ENCODE data around the gene PSMG1.
"Not testable (repeated sequence)": the region's sequence is repeated elsewhere in the genome, so short reads cannot be mapped to it uniquely, and the experiment has no call there.

Gene PSMG1

GRCh38 chr21:39148975-39149374 is 34.3 kb downstream of the PSMG1 start:
- H3K9me3 ChIP-seq (ENCODE audit: control insufficient read depth, low read length) = no peaks in the 10 kb centered on the region
- H3K27me3 ChIP-seq (replicated peaks; ENCODE audit: control insufficient read depth, insufficient read depth, low read length, poor library complexity, severe bottlenecking) = no peaks in the 10 kb centered on the region
- H3K27ac ChIP-seq (ENCODE audit: insufficient read depth, low read length, poor library complexity, severe bottlenecking) = no peak overlapping the region
- no peak overlapping the region for H3K4me3 ChIP-seq (ENCODE audit: insufficient read depth, low read depth, low read length, poor library complexity, severe bottlenecking)
- H3K36me3 ChIP-seq (ENCODE audit: control insufficient read depth, insufficient read depth, low read length) = no peaks in the 10 kb centered on the region
- DNase-seq = no peak
- no peaks in the 10 kb centered on the region for H3K4me1 ChIP-seq (ENCODE audit: control insufficient read depth, insufficient read depth, low read length, poor library complexity, severe bottlenecking)

- no peaks in the 10 kb centered on the region for H3K4me1 ChIP-seq (ENCODE audit: control insufficient read depth, insufficient read depth, low read length, poor library complexity, severe bottlenecking)
- H3K4me3 ChIP-seq (ENCODE audit: insufficient read depth, low read depth, low read length, poor library complexity, severe bottlenecking) = no peak overlapping the region
- no peaks in the 10 kb centered on the region for H3K36me3 ChIP-seq (ENCODE audit: control insufficient read depth, insufficient read depth, low read length)
- no peak overlapping the region for H3K27ac ChIP-seq (ENCODE audit: insufficient read depth, low read length, poor library complexity, severe bottlenecking)
- DNase-seq = no peak
- H3K27me3 ChIP-seq (replicated peaks; ENCODE audit: control insufficient read depth, insufficient read depth, low read length, poor library complexity, severe bottlenecking) = no peaks in the 10 kb centered on the region
- H3K9me3 ChIP-seq (ENCODE audit: control insufficient read depth, low read length) = no peaks in the 10 kb centered on the region
Measured at GRCh38 chr21:39144191-39144590, 39.1 kb downstream of the PSMG1 start.

GRCh38 chr21:39142972-39143371 is 40.3 kb downstream of the PSMG1 start:
- no peak overlapping the region for H3K27ac ChIP-seq (ENCODE audit: insufficient read depth, low read length, poor library complexity, severe bottlenecking)
- no peaks in the 10 kb centered on the region for H3K36me3 ChIP-seq (ENCODE audit: control insufficient read depth, insufficient read depth, low read length)
- no peak for DNase-seq
- H3K9me3 ChIP-seq (ENCODE audit: control insufficient read depth, low read length) = no peaks in the 10 kb centered on the region
- H3K4me3 ChIP-seq (ENCODE audit: insufficient read depth, low read depth, low read length, poor library complexity, severe bottlenecking) = no peak overlapping the region
- no peaks in the 10 kb centered on the region for H3K27me3 ChIP-seq (replicated peaks; ENCODE audit: control insufficient read depth, insufficient read depth, low read length, poor library complexity, severe bottlenecking)
- no peaks in the 10 kb centered on the region for H3K4me1 ChIP-seq (ENCODE audit: control insufficient read depth, insufficient read depth, low read length, poor library complexity, severe bottlenecking)

GRCh38 chr21:39141502-39141901 is 41.7 kb downstream of the PSMG1 start:
- no peaks in the 10 kb centered on the region for H3K27me3 ChIP-seq (replicated peaks; ENCODE audit: control insufficient read depth, insufficient read depth, low read length, poor library complexity, severe bottlenecking)
- no peaks in the 10 kb centered on the region for H3K4me1 ChIP-seq (ENCODE audit: control insufficient read depth, insufficient read depth, low read length, poor library complexity, severe bottlenecking)
- H3K9me3 ChIP-seq (ENCODE audit: control insufficient read depth, low read length) = no peaks in the 10 kb centered on the region
- no peaks in the 10 kb centered on the region for H3K36me3 ChIP-seq (ENCODE audit: control insufficient read depth, insufficient read depth, low read length)
- H3K4me3 ChIP-seq (ENCODE audit: insufficient read depth, low read depth, low read length, poor library complexity, severe bottlenecking) = no peak overlapping the region
- no peak for DNase-seq
- no peak overlapping the region for H3K27ac ChIP-seq (ENCODE audit: insufficient read depth, low read length, poor library complexity, severe bottlenecking)

- DNase-seq = no peak
- Histone ChIP-seq H3K4me3 (ENCODE audit: insufficient read depth, low read depth, low read length, poor library complexity, severe bottlenecking) (no peak overlapping the region), H3K4me1 (ENCODE audit: control insufficient read depth, insufficient read depth, low read length, poor library complexity, severe bottlenecking) (no peaks in the 10 kb centered on the region), H3K27me3 (replicated peaks; ENCODE audit: control insufficient read depth, insufficient read depth, low read length, poor library complexity, severe bottlenecking) (no peaks in the 10 kb centered on the region), H3K36me3 (ENCODE audit: control insufficient read depth, insufficient read depth, low read length) (no peaks in the 10 kb centered on the region), H3K27ac (ENCODE audit: insufficient read depth, low read length, poor library complexity, severe bottlenecking) (no peak overlapping the region), H3K9me3 (ENCODE audit: control insufficient read depth, low read length) (no peaks in the 10 kb centered on the region)
Measured at GRCh38 chr21:39137248-39138178, 45.7 kb downstream of the PSMG1 start.

GRCh38 chr21:39136711-39137110 is 46.5 kb downstream of the PSMG1 start:
- Histone ChIP-seq H3K27ac (ENCODE audit: insufficient read depth, low read length, poor library complexity, severe bottlenecking) (no peak overlapping the region), H3K4me3 (ENCODE audit: insufficient read depth, low read depth, low read length, poor library complexity, severe bottlenecking) (no peak overlapping the region), H3K36me3 (ENCODE audit: control insufficient read depth, insufficient read depth, low read length) (no peaks in the 10 kb centered on the region), H3K4me1 (ENCODE audit: control insufficient read depth, insufficient read depth, low read length, poor library complexity, severe bottlenecking) (no peaks in the 10 kb centered on the region), H3K9me3 (ENCODE audit: control insufficient read depth, low read length) (no peaks in the 10 kb centered on the region), H3K27me3 (replicated peaks; ENCODE audit: control insufficient read depth, insufficient read depth, low read length, poor library complexity, severe bottlenecking) (no peaks in the 10 kb centered on the region)
- DNase-seq = no peak

GRCh38 chr21:39136138-39136537 is 47.1 kb downstream of the PSMG1 start:
- H3K4me3 ChIP-seq (ENCODE audit: insufficient read depth, low read depth, low read length, poor library complexity, severe bottlenecking); H3K9me3 ChIP-seq (ENCODE audit: control insufficient read depth, low read length); H3K4me1 ChIP-seq (ENCODE audit: control insufficient read depth, insufficient read depth, low read length, poor library complexity, severe bottlenecking); DNase-seq; H3K27ac ChIP-seq (ENCODE audit: insufficient read depth, low read length, poor library complexity, severe bottlenecking); H3K36me3 ChIP-seq (ENCODE audit: control insufficient read depth, insufficient read depth, low read length); H3K27me3 ChIP-seq (replicated peaks; ENCODE audit: control insufficient read depth, insufficient read depth, low read length, poor library complexity, severe bottlenecking): not testable (repeated sequence)

- H3K9me3 ChIP-seq (ENCODE audit: control insufficient read depth, low read length) = no peaks in the 10 kb centered on the region
- H3K27ac ChIP-seq (ENCODE audit: insufficient read depth, low read length, poor library complexity, severe bottlenecking) = no peak overlapping the region
- no peaks in the 10 kb centered on the region for H3K27me3 ChIP-seq (replicated peaks; ENCODE audit: control insufficient read depth, insufficient read depth, low read length, poor library complexity, severe bottlenecking)
- H3K36me3 ChIP-seq (ENCODE audit: control insufficient read depth, insufficient read depth, low read length) = no peaks in the 10 kb centered on the region
- DNase-seq = no peak
- H3K4me1 ChIP-seq (ENCODE audit: control insufficient read depth, insufficient read depth, low read length, poor library complexity, severe bottlenecking) = no peaks in the 10 kb centered on the region
- H3K4me3 ChIP-seq (ENCODE audit: insufficient read depth, low read depth, low read length, poor library complexity, severe bottlenecking) = no peak overlapping the region
Measured at GRCh38 chr21:39134288-39134810, 48.9 kb downstream of the PSMG1 start.

GRCh38 chr21:39132248-39132647 is 51.0 kb downstream of the PSMG1 start:
- Histone ChIP-seq H3K9me3 (ENCODE audit: control insufficient read depth, low read length) (no peaks in the 10 kb centered on the region), H3K4me3 (ENCODE audit: insufficient read depth, low read depth, low read length, poor library complexity, severe bottlenecking) (no peak overlapping the region), H3K36me3 (ENCODE audit: control insufficient read depth, insufficient read depth, low read length) (no peaks in the 10 kb centered on the region), H3K4me1 (ENCODE audit: control insufficient read depth, insufficient read depth, low read length, poor library complexity, severe bottlenecking) (no peaks in the 10 kb centered on the region), H3K27me3 (replicated peaks; ENCODE audit: control insufficient read depth, insufficient read depth, low read length, poor library complexity, severe bottlenecking) (no peaks in the 10 kb centered on the region), H3K27ac (ENCODE audit: insufficient read depth, low read length, poor library complexity, severe bottlenecking) (no peak overlapping the region)
- DNase-seq = no peak

- no peak overlapping the region for H3K4me3 ChIP-seq (ENCODE audit: insufficient read depth, low read depth, low read length, poor library complexity, severe bottlenecking)
- H3K27ac ChIP-seq (ENCODE audit: insufficient read depth, low read length, poor library complexity, severe bottlenecking) = no peak overlapping the region
- no peaks in the 10 kb centered on the region for H3K36me3 ChIP-seq (ENCODE audit: control insufficient read depth, insufficient read depth, low read length)
- DNase-seq = no peak
- no peaks in the 10 kb centered on the region for H3K27me3 ChIP-seq (replicated peaks; ENCODE audit: control insufficient read depth, insufficient read depth, low read length, poor library complexity, severe bottlenecking)
- no peaks in the 10 kb centered on the region for H3K9me3 ChIP-seq (ENCODE audit: control insufficient read depth, low read length)
- H3K4me1 ChIP-seq (ENCODE audit: control insufficient read depth, insufficient read depth, low read length, poor library complexity, severe bottlenecking) = no peaks in the 10 kb centered on the region
Measured at GRCh38 chr21:39131791-39132190, 51.5 kb downstream of the PSMG1 start.
